Stimulated activated CD4-positive, alpha-beta T cell treated with anti-CD3 and anti-CD28 coated beads, Interleukin-4, amount 100 ng/mL, for 4 hours (primary cell): ENCODE measurements around the gene ARF5.
A peak's percentile ranks its signal among the peaks of the same experiment; 100 is the strongest.

Experiments
- DNase-seq, 2 experiments: peaks; one replicate each; pipeline ENCODE4 v3.0.0-alpha.2; 2020

Gene ARF5

DNA sequence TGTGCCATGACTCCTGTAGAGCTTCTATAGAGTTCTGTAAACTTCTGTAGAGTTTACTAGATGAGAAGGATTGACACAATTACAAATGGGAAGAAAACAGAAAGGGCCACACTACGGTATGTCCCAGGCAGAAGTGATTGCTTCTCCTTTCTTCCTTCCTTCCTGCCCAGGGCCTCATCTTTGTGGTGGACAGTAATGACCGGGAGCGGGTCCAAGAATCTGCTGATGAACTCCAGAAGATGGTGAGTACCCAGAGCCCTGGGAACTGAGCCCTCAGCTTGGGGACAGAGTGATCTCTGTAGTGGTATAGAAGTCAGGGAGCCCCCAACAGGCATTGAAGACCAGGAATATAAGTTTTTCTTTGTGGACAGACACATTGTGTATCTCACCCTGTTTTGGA lies 1.7 kb downstream of the ARF5 start:
- DNase-seq = no peak

DNA sequence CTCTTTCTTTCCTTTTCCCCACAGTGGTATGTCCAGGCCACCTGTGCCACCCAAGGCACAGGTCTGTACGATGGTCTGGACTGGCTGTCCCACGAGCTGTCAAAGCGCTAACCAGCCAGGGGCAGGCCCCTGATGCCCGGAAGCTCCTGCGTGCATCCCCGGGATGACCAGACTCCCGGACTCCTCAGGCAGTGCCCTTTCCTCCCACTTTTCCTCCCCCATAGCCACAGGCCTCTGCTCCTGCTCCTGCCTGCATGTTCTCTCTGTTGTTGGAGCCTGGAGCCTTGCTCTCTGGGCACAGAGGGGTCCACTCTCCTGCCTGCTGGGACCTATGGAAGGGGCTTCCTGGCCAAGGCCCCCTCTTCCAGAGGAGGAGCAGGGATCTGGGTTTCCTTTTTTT lies 3.0 kb downstream of the ARF5 start:
- DNase-seq = no peak

DNA sequence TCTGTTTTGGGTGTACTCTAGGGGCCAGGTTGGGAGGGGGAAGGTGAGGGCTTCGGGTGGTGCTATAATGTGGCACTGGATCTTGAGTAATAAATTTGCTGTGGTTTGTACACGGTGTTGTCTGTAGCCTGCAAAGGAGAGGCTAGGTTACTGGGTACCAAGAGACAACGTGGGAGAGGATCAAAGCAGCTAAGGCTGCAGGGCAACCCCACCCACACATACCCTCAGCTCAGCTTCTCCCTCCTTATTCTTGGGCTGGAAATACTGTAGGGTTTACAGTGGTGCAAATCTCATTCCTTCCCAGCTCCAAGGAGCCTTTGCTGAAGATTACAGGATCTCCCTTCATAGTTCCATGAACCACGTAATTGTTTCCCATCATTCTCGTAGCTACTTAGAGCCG lies 3.4 kb downstream of the ARF5 start:
- no peak for DNase-seq

DNA sequence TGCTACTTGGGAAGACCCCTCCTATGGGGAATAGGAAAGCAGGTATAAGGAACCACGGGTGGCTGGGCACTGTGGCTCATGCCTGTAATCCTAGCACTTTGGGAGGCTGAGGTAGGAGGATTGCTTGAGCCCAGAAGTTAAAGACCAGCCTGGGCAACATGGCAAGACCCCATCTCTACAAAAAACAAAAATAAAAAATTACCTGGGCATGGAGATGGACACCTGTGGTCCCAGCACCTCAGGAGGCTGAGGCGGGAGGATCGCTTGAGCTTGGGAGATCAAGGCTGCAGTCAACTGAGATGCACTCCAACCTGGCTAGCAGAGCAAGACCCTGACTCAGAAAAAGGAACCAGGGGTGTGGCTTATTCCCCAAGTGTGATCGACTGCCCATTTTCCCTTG lies 4.3 kb downstream of the ARF5 start:
- DNase-seq = no peak

DNA sequence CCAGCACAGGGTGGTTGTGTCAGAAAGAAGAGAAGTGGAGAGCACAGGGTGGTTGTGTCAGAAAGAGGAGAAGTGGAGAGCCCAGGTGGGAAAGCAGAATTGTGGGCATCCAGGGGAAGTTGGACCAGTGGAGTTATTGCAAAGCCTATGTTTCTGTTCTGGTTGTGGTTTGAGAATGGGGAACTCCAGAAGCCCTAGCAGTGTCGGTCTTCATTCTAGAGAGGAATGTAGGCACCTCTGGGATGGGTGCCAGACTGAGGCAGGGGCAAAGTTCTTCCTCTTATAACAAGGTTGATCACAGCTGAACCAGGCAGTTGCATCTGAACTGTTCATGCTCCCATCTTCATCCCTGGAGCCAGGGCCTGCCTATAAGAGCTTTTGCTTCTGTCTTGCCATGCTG lies 6.3 kb downstream of the ARF5 start:
- no peak for DNase-seq

DNA sequence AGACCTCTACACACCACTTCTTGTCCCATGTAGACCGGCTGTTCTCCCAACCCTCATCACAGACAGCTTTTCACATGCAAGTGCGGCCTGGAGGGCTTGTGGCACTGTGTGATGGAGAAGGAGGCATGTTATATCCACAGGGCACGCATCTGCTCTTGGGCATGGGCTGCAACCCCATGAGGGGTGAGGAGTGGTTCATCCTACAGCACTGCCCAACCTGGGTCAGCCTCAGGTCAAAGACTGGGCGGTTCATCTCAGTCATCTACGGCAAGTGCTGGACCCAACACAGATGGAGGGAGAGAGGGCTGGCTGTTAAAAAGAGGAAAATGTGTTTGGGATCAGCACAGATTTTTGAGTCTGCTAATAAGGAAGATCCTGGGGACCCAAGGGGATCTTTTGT lies 7.5 kb downstream of the ARF5 start:
- DNase-seq = no peak

DNA sequence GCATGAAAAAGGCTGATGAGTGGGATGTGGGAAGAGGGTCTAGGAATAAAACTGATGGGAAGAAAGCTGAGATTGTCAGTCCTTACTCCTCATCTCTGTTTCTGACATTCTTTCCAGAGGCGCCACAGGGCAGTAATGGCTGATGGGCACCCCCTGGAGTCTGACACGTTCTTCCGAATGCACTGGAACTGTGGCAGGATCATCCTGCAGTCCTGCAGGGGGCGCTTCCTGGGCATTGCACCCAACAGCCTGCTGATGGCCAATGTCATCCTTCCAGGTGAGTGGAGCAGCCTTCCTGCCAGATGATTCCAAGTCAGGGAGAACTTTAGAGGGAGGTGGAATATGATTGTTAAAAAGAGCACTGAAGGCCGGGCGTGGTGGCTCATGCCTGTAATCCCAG lies 10.1 kb downstream of the ARF5 start:
- DNase-seq = no peak

DNA sequence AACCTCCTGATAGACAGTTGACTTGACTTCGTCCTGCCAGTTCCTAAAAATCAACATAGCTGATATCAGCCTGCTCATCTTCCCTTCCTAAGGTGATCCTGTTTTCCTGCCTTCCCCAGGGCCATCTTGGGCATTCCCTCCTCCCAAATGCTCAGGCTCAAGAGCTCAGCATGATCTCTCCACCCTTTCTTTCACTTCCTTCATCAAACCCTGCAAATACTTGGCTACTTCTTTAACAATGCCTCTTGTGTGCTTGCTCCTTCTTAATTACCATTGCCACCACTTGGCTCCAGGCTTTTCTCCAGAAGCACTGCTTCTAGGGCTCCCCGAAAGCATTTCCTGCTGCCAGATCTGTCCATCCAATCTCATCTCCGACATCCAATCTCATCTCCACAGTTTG lies 12.7 kb downstream of the ARF5 start:
- no peak for DNase-seq

DNA sequence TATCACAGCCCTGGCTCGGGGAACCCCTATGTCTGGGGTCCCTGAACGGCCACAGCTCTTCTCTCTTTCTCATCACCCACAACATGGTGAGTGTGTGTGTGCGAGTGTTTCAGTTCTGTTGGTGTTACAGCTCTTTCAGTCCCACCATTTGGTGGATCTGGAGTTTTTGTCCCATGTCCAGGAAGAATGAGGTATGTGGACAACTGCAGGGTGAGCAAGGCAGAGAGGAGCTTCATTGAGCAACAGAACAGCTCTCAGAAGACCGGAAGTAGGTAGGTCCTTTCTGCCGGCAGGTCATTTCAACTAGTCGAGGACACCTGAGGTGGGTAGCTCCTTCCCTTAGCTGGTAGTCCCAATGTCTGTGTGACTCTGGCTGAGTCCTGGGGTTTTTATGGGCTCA lies 20.2 kb downstream of the ARF5 start:
- DNase-seq = no peak

DNA sequence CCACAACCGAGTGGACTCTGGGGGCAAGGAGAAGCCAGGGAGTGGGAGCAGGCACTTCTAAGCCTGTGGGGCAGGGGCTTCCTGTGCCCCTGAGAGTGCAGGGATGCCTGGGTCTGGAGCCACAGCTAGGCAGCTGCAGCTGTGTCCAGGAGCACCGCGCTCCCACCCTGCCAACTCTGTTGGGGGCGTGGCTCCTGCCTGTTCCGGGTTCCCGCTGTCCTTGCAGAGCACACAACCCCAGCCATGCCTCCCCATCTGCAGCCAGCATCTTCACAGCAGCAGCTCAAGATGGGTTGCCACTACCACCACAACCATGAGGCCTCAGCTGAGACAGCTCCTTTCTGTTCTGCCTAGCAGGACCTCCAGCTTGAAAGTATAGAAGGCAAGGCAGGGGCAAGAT lies 21.1 kb downstream of the ARF5 start:
- DNase-seq = no peak

DNA sequence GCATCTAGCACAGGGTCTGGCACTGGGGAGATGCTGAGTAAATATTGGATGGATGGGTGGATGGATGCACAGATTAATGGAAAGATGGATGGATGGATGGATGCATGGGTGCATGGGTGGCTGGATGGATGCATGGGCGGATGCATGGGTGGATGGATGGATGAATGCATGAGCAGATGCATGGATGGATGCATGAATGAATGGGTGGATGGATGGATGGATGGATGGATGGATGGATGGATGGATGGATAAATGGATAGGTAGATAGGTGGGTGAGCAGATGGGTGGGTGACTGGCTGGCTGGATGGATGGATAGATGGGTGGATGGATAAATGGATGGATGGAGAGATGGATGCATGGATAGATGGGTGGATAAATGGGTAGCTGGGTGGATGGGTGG lies 24.1 kb downstream of the ARF5 start:
- no peak for DNase-seq

DNA sequence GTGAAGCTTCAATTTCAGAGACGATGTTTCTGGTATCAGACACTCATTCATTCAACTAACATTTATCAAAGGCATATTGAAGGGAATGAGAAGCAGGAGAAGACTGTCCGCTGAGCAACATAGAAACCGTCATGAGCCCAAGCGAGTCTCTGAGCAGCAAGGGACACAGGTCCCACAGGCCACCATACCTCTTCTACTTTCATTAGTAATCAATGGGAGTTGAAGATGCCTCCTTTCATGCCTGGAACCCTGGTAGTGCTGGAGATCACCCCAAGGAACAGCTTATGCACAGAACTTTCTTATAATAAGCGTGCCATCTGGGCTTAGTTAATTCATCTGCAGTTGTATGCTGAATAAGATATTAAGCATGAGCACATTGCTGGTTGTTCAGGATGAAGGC lies 28.5 kb downstream of the ARF5 start:
- DNase-seq = no peak

DNA sequence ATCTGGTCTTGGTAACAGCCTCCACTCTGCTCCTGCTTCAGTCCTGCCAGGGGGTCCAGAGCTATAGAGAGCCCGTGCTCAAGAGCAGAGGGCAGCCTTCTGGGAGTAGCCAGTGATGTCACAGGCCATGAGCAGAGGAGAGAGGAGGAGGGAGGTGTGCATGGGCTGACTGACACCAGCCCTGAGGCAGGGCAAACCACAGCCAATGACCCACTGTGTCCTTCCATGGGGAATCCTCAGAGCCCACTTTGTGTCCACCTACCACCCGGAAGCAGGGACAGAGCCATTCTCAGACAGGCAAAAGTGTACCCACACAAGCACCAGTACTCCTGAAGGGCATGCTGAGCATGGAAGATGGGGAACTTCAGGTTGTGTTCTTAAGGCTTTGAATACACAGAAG lies 29.8 kb downstream of the ARF5 start, which contains the start of gene PAX4:
Gene PAX4, minus strand, starts transcription at position 101 of the 400 bp plus-strand sequence. CDS start 2,214 bp downstream, outside the sequence.
- no peak for DNase-seq

DNA sequence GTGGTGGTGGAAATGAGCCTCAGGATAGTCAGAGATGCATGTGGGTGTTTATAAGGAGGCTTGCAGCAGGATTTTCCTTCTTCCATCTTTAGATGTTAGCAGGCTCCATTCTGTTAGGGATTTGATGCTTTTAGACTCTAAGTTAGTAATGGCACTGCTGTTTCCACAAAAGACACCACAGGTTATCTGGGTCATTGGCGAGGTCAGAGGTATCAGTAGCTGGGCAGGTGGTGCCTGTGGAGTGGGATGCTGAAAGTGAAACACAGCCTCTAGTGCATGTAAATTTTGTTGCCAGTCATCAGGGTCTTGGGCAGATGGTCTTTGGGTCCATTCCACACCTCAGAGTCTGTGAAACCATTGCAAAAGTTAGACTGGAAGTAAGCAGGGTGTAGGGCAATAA lies 30.6 kb downstream of the ARF5 start:
- DNase-seq = no peak

DNA sequence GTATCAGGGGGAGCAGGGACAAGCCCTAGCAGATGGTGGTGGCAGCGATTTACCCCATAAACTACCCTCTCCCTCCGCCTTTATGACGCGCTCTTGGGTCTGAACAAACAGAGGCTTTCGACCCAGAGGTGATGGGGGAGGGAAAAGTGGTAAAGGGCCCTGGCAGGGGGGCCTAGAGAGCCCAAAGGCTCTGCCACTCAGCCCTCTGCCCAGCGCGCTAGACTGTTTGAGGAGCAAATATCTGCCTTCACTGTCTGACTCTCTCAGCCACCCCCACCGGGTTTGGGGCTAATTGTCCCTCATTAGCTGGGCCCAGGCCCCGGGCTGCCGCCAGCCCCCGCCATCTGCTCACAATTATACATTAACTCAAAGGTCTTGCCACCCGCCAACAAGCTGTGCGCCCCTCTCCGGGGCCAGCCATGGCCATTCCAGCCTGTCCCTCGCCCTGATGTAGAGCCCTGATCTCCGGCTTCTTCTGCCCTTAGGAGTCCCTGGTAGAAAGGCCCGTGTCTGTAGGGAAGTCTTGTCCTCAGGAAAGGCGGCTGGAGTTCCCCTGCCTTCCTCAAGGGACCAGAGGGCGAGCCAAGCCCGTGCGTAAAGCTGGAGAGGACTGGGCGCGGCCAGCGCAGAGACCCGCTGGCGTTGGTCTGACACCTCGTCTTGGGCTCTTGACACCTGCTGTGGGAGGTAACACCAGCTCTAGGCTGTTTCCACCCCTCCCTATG lies 31.6 kb downstream of the ARF5 start:
- no peak for DNase-seq

DNA sequence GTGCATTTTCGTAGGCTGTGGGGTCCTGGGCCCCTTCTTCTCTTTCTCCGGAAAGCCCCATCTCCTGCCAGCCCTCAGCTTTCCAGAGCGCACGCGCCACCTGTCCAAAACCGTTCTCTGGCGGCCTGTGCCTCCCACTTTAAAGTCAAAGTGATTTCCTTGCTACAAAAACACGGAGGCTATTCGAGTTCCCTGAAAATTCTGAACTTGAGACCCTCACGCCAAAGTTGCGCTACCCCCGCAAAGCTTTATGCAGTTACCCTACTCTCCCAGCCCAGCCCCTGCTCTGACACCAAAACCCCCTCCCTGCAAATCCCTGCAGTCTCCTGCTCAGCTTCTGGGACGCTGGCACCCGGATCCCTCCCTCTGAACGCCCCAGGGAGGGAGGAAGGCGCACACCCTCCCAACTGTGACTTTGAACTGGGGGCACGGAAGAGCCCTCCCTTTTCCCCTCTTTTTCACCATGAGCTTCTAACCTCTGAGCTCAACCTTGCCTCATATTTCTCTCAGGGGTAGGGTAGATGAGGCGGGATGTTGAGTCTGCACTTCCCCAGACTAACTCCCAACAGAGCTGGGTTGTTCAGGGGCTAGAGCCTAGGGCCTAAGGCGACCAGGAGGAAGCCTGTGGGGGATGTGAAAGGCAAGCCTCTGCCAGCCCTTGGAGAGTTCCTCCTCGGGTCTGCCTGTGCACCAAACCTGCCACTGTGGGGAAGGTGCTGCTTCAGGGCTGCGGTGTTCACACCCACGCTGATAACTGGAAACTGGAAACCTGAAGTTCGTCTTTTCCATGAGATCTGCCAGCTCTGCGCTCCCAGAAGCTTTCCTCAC lies 32.4 kb downstream of the ARF5 start:
- no peak for DNase-seq

DNA sequence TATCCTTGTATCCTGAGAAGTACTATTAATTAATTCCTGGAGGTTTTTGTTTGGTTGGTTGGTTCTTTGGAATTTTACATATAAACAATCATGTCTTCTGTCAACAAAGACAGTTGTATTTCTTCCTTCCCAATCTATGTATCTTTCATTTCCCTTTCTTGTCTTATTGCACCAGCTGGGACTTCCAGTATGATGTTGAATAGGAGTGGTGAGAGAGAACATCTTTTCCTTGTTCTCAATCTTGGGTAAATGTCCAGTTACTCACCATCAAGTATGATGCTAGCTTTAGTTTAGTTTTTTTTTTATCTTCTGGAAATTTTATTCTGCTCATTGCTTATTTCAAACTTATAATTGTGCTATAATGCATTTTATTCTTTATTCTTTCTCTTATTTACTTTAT lies 37.1 kb downstream of the ARF5 start:
- DNase-seq = no peak

DNA sequence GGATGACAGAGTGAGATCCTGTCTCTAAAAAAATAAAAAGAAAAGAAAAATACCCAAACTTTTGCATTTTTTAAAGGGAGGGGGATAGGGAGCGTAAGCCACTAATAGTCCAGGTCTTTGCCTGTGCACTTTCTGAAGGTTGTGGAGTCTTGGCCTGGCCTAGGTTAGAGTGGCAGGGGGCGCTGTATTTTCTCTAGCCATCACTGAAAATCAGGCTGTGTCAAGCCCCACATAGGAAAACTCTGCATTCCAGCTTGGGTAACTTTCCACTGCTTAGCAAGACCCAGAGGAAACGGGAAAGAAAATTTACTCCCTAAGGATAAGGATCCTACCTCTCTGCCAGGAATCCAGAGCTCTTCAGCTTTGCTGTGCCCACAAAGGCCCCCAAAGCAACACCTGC lies 40.2 kb downstream of the ARF5 start:
- no peak for DNase-seq

DNA sequence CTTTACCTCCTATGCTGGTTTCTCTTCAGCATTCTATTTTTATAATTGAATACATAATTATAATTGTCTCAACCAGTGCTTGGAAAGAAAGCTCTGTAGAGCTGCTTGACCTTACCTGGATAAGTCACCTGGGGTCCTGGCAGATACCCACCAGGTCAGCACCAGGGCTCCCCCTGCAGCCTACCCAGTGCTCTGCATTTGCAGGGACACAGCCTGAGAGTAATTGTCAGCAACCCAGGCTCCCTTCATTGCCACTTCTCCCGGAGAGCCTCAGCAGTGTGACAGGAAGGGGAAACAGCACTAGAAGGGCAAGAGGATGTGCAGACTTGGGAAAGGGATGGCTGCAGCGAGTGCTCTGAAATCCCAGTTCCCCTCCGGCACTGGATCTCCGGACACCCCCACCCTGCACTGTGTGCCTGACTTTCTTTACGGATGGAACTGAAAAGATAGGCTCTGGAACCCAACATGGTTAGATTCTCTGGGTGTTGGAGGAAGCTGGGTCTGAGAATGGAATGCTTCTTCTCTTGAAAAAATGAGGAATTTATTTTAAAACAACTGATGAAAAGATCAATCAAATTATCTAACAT lies 41.1 kb downstream of the ARF5 start:
- DNase-seq = peak; percentile 6 to 16

DNA sequence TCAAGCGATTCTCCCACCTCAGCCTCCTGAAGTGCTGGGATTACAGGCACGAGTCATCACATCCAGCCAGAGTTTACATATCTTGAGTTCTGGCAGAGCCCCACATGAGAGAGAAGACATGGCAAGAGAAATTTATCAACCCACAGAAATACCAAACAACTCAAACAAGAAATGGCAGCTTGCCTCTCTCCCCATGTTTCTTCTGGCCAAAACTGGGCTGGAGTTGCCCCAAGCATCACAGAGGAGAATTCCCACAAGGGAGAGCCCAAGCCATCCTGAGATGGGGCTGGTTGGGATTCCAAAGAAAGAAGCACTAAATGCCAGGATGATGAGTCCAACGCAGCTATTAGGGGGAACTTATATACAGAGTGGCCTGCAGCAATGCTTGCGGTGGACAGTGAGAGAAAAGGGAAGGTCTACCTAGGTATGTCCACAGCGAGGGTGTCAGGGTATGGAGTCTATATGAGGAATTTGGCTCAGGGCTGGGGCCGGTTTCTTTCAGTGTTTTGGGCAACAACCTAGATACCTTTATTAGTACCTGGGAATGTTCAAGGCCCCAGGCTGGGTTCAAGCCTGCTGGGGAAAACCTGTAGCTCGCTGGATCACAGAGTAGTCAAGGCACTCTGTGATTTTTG lies 44.2 kb downstream of the ARF5 start:
- no peak for DNase-seq

DNA sequence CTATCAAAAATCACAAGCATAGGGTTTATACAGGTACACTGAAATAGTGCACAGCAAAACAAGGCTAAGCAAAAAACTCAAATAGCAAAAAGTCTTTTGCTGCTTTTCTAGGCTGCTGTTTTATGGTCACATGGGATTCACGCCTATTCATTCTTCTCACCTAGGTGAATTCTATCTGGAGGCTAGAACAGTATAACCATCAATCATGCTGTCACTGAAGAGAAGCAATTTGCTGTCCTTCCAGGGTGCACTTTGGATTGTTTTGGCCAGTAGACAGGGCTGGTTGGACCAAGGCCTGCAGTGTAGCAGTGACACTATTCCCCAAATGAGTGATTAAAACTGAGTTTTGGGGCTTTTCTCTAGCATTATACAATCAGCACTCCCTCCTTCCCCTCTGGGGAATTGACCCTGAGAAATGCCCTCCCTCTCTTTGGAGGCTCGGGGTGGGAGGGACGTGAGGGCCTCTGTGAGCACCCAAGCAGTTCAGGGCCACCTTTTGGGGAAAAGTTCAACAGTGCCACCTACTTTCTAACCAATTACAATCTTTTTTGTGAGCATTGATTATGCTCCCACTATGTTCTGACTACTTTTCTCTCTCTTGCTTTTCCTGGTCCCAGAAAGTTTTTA lies 47.6 kb downstream of the ARF5 start:
- no peak for DNase-seq

DNA sequence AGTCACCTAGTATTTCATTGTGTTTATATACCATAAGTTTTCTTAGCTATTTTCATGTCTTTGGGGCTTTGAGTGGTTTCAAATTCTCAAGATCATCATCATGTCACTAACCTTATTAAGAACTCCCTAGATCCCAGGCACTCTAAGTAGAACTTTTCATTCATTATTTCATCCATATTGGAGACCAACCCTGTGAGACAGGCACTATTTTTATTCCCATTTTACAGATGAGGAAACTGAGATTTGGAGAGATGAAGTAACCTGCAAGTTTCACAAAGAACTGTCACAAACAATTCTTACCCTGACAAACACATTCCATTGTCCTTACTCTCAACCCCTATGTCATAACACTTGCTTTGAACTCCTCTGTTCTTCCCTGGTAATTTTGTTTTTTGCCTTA lies 50.0 kb downstream of the ARF5 start:
- no peak for DNase-seq
